HG03439 (cell line): ENCODE measurements around the gene NSMCE1.
A peak's percentile ranks its signal among the peaks of the same experiment; 100 is the strongest.

Source experiments
- ATAC-seq: cut with Tn5 transposase; IDR thresholded peaks from one replicate; pipeline ENCODE4 v1.9.1; 2021; ENCODE audit warnings: mild to moderate bottlenecking, moderate library complexity; ENCODE audit not compliant: unreplicated experiment

The NSMCE1 gene, protein sequence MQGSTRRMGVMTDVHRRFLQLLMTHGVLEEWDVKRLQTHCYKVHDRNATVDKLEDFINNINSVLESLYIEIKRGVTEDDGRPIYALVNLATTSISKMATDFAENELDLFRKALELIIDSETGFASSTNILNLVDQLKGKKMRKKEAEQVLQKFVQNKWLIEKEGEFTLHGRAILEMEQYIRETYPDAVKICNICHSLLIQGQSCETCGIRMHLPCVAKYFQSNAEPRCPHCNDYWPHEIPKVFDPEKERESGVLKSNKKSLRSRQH

DNA sequence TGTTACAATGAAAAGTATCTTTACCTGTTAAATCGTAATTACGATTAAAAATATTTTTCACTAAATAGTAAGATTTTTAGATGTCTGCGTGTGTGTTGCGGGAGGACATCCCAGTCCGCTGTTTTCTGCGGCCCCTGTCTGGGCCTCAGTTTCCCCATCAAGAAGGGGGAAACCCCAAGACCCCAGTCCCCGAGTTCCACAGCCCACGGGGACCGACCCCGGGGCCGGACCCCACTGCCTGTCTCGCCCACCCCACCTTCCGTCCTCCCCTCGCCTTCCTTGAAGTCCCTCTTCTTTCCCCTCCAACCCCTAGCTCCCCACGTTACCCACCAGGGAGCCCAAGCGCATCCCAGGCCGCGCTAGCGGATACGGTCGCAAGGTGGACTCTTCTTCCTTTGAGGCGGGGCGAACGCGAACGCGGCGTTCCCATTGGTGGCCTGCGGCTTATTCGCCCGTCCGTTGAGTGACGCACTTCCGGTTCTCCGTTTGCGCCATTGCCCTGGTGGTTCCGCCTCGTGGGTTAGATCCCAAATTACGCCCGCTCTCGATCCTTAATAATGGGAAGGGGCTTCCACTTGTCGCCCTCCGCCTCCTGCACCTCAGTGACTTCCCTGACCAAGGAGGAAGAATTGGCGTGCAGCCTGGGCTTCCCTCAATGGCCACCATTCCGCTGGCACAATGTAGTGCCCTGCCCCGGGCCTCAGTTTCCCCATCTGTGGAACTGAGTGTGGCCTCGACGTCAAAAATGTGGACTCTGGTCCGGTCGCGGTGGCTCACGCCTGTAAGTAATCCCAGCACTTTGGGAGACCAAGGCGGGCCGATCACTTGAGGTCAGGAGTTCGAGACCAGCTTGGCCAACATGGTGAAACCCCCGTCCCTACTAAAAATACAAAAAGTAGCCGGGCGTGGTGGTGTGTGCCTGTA is at the start of gene NSMCE1:
TSS of gene NSMCE1 (minus strand) at position 397 of the 924 bp plus-strand sequence. CDS start 11,202 bp downstream, outside the sequence.
- ATAC-seq: peak; percentile 86

DNA sequence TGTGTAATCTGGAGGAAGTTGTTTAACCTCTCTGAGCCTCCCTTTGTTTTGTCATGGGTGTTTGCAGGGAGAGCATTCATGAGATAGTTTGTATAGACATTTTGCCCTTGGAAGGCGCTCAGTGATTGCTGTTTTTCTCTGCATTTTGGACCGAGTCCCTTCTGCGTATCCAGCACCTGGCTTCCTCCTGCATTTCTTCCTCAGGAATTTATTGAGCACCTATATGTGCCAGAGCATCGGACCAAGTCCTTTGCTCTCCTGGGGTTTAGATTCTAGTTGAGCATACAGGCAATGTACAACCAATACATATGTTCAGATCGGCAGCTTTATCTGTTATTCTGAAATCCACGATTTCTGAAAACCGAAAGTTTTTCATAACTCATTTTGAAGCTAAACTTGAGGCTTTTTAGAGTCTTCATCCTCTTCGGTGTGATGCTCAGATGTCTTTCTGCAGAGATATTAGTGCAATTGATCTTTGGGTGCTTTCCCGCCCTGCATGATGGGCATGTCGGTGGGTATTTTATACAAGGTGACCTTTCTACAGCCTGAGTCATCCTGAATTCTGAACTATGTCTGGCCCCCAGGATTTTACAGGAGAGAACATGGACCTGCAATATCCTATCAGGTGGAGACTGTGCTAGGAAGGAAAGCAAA is 49.3 kb upstream of the NSMCE1 start:
- no peak for ATAC-seq

GRCh38 chr16:27317320-27317719 is 48.7 kb upstream of the NSMCE1 start:
- no peak for ATAC-seq

DNA sequence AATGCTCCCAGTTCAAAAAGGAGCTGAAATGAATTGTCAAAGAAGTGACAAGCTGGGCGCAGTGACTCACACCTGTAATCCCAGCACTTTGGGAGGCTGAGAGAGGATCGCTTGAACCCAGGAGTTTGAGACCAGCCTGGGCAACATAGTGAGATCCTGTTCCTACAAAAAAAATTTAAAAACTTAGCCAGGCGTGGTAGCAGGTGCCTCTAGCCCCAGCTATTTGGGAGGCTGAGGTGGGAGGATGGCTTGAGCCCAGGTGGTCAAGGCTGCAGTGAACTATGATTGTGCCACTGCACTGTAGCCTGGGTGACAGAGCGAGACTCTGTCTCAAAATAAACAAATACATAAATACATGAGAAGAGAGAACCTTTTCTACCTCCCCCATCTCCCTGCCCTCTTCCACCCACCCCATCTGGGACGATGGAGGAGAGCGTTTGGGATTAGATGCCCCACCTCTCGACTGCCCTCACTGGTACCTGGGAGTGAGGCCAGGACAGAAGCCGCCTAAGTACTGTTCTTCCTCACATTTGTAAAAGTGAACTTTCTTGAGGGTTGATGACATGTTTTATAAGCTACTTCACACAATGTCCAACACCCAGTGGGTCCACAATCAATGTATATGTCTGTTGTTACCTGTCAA is 47.6 kb upstream of the NSMCE1 start:
- no peak for ATAC-seq

DNA sequence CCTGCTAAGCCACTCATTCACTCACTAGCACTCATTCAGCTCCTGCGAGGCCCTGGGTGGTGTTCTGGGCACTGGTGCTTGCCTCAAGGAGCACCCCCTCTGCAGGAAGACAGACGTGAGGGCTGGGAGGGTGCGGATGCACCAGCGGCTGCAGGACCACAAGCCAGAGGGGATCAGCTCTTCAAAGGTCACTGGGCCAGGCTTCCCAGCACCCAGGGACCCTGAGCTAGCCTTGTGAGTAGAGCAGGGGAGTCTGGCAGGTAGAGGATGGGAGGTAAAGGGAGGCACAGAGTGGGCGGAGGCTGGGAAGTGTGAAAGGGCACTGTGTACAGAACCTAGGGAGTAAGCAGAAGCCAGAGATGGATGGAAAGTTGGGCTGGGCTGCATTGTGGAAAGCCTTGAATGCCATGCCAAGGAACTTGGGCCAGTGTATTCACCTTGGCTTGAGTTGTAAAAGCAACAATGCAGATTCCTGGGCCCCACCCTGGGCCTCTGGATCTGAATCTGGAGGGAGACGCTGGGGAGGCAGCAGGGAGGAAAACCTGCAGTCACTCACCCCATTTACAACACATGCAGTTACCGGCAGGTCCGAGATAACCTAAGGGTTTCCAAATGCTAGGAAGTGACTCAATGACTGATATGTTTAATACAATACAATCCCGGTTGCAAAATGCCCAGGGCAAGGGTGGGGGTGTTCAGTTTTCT is 46.9 kb upstream of the NSMCE1 start:
- ATAC-seq: no peak

DNA sequence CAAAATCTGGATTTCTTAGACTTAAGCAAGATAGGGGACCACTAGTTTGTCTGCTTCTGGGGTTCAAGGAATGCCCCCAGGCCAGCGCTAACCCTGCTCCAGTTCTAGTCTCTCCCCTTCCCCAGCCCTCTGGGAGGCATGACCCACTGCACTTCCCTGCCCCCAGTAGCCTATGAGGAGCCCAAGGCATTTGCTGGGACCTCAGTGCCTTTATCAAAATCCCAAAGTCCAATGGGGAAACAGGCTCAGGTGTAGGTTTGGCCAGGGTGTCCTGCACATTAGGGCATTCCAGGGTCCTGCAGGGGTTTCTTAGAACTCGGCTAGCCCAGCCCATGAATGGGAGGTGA is 46.4 kb upstream of the NSMCE1 start:
- no peak for ATAC-seq

GRCh38 chr16:27314161-27314723 is 45.7 kb upstream of the NSMCE1 start:
- ATAC-seq: peak; percentile 18

- ATAC-seq: peak; percentile 40
Observed at GRCh38 chr16:27313422-27314160, 45.0 kb upstream of the NSMCE1 start, which contains the start of gene IL4R. Gene IL4R (plus strand): TSS chr16:27313974. CDS start chr16:27340204, 26,230 bp downstream.

DNA sequence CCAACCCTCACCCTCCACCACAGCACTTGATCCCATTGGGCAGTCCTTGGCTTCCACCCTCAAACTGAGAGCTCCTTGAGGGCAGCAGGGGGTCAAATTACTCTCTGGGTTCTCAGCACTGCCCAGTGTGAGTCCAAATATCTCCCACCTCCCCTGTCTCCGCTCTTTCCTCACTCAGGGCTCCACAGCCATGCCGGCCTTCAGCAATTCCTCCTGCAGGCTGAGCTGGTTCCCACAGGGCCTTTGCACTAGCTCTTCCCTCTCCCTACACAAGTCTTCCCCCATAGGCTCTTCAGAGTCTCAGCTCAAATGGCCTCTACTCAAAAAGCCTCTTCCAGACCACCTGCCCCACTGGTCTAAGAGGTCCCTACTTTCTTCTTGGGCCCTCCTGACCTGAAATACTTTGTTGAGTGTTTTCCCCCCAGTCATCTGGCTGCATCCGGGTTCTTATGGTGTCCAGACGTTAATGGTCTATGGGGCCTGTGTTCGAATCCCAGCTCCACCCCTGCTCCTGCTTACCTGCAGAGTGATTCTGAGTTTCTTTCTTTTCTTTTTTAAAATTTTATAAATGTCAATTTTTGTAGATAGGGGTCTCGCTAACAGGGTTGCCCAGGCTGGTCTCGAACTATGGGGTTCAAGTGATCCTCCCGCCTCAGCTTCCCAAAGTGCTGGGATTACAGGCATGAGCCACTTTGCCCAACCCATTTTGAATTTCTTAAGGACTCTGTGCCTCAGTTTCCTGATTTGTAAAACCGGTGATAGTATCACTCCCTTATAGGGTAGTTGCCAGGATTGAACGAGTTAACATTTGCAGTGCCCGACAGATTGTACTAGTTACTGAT is 44.2 kb upstream of the NSMCE1 start:
- ATAC-seq: no peak

- ATAC-seq: no peak
Observed at GRCh38 chr16:27311897-27312303, 43.3 kb upstream of the NSMCE1 start.

DNA sequence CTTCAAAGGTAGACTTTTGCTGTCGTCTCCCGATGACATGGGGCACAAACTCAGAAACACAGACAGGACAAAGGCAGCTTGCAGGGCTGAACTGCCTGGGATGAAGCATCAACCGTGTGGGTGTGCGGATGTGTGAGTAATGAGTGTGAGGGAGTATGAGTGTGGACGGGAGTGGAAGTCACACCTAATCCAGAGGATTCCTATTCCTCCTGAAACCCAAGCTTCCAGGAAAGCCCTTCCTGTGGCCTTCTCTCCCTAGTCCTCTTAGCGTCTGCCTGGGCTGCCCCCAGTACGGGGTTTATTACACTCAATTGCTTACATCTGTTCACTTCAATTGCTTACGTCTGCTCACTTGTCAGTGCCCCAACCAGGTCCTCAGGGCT is 42.9 kb upstream of the NSMCE1 start:
- no peak for ATAC-seq

DNA sequence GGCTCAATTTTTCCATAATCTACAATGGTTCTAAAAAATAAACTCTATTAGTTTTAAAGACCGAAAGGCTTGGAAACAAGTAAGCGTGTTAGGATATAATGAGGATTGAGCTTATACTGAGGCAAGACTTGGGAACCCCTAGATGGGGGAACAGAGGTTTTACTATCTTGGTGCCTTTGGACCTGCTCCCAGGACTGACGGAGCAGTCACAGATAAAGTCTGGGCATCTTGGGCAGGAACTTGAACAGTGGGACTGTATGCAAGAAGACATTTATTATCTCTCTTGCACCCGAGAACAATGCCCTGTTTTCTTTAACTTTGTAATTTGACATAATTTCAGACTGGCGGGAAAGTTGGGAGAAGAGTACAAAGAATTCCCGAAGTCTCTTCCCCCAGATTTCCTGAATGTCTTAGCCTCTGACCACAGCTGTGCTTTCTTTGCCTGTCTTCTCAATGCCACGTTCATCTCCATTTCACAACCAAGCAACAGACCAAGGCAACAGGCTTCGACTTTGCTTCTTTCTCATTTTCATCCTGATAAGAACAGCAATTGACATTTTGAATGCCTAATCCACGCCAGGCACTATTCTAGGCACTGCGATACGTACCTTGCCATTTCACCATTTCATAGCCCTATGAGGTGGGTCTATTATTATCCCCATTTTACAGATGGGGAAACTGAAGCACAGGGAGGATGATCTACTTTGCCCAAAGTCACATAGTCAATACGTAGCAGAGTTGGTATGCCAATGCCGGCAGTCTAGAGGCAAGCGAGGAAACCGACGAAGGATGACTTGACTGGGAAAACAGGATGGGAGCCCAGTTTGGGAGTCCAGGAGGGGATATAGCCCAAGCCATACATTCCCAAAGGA is 42.2 kb upstream of the NSMCE1 start:
- ATAC-seq: no peak

DNA sequence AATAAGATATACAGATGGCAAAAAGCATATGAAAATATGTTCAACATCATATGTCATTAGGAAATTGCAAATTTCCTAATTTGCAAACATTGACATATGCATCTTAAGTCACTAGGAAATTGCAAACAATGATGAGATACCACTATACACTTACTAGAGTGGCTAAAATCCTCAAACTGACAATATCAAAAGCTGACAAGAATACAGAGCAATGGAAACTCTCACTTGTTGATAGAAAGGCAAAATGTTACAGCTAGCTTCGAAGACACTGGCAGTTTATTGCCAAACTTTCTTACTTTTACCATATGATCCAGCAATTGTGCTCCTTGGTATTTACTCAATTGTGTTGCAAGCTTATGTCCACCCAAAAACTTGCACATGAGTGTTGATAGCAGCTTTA is 40.2 kb upstream of the NSMCE1 start:
- ATAC-seq: no peak

DNA sequence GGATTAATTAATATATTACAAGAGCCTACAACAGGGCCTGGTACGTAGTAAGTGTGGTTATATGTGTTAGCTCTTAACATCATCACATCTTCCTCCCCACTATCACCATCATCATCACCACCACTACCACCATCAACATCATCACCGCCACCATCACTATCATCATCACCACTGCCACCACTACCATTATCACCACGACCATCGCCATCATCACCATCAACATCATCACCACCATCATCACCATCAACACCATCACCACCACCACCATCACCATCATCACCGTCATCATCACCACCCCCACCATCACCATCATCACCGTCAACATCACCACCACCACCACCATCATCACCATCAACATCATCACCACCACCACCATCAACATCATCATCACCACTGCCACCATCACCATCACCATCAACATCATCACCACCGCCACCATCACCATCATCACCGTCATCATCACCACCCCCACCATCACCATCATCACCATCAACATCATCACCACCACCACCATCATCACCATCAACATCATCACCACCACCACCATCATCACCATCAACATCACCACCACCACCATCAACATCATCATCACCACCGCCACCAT is 37.4 kb upstream of the NSMCE1 start:
- no peak for ATAC-seq

- ATAC-seq: no peak
Observed at GRCh38 chr16:27304881-27305745, 36.5 kb upstream of the NSMCE1 start.

- ATAC-seq: no peak
Observed at GRCh38 chr16:27304102-27304501, 35.5 kb upstream of the NSMCE1 start.
